A549 (cell line): Measurements from ENCODE around the gene MGMT. TPM values are rescaled to one million over a fixed set of nuclear protein-coding genes. Genes with fewer than 3 reads are reported as not detected.

Source experiments
- ATAC-seq, 2 experiments: fragments of 200-7000 bp in 1 of 2; fragments of >200 bp in 1 of 2; cut with Nextera tagmentation in 1 of 2; cut with Tn5 transposase in 1 of 2; 3 replicates each; pipeline versions ENCODE4 v1.8.0 to v1.9.1; 2018 to 2020; ENCODE audit warnings: mild to moderate bottlenecking in 1 of 2, moderate library complexity in 1 of 2
- CTCF ChIA-PET: fragments of 300-600 bp; sonication (Branson Sonifier 250); formaldehyde crosslinking; extraction: SDS; loops from one replicate; lab custom pipeline; 2021; ENCODE audit warnings: antibody characterized with exemption, inconsistent platforms; lab: Yijun Ruan, JAX
- POLR2A ChIA-PET: fragments of 350-600 bp; formaldehyde crosslinking; extraction: SDS; loops from one replicate; lab custom pipeline; 2021; ENCODE audit warnings: antibody characterized with exemption, inconsistent platforms; lab: Yijun Ruan, JAX
- DNase-seq, 2 experiments: peaks; one replicate each; pipeline versions ENCODE4 v3.0.0 to v3.0.0-alpha.2; 2011 to 2016; ENCODE audit warnings: low read depth in 1 of 2, low spot score in 1 of 2
- FAIRE-seq: peaks from 2 replicates; lab custom pipeline; 2011; peaks lifted over from hg19 to GRCh38; lab: Jason Lieb, UNC
- H3K27ac ChIP-seq, 2 experiments: fragments of >200 bp; sonication (Bioruptor Twin); formaldehyde crosslinking; 3 replicates each; pipeline ENCODE4 v1.5.1; 2016 to 2017
- H3K4me1 ChIP-seq: fragments of >200 bp; sonication (Bioruptor Twin); formaldehyde crosslinking; 3 replicates; pipeline ENCODE4 v1.6.1; 2016
- H3K4me2 ChIP-seq: fragments of >200 bp; sonication (Bioruptor Twin); formaldehyde crosslinking; 3 replicates; pipeline ENCODE4 v1.6.1; 2016
- H3K4me3 ChIP-seq: fragments of >200 bp; sonication (Bioruptor Twin); formaldehyde crosslinking; 3 replicates; pipeline ENCODE4 v1.5.1; 2016
- H3K9me3 ChIP-seq: fragments of >200 bp; sonication (Bioruptor Twin); formaldehyde crosslinking; 3 replicates; pipeline ENCODE4 v1.6.1; 2016
- BCL3 ChIP-seq: fragments of >200 bp; sonication (Bioruptor Twin); formaldehyde crosslinking; IDR thresholded peaks from 3 replicates; pipeline ENCODE4 v1.6.1; 2016
- BHLHE40 ChIP-seq: IDR thresholded peaks from 2 replicates; pipeline ENCODE4 v1.6.1; 2012; ENCODE audit warnings: low read depth, low read length, inconsistent platforms
- CBX2 ChIP-seq: fragments of 200-600 bp; sonication (generic); IDR thresholded peaks from 2 replicates; pipeline ENCODE4 v1.6.1; 2016; ENCODE audit warnings: low read depth, mild to moderate bottlenecking, borderline replicate concordance
- CBX8 ChIP-seq: fragments of 200-600 bp; sonication (generic); IDR thresholded peaks from 2 replicates; pipeline ENCODE4 v1.6.1; 2016
- CHD2 ChIP-seq: fragments of 150-350 bp; IDR thresholded peaks from 2 replicates; pipeline ENCODE4 v1.6.1; 2014; ENCODE audit warnings: low read length; ENCODE audit not compliant: partially characterized antibody
- EP300 ChIP-seq, 2 experiments: fragments of >200 bp; sonication (Bioruptor Twin); formaldehyde crosslinking; IDR thresholded peaks; 2 replicates in 1 of 2; 3 replicates in 1 of 2; pipeline ENCODE4 v1.6.1; 2016 to 2017
- FOSB ChIP-seq: fragments of 250-450 bp; sonication (Bioruptor Pico); IDR thresholded peaks from 2 replicates; pipeline ENCODE4 v1.5.0; 2020; ENCODE audit warnings: mild to moderate bottlenecking, moderate library complexity
- GATA3 ChIP-seq: IDR thresholded peaks from 2 replicates; pipeline ENCODE4 v1.6.1; 2012; ENCODE audit warnings: borderline replicate concordance
- HEYL ChIP-seq: fragments of 250-450 bp; sonication (Bioruptor Pico); IDR thresholded peaks from 2 replicates; pipeline ENCODE4 v1.8.0; 2021; ENCODE audit warnings: mild to moderate bottlenecking, moderate library complexity
- HOXB13 ChIP-seq: fragments of 250-450 bp; sonication (Bioruptor Pico); IDR thresholded peaks from 2 replicates; pipeline ENCODE4 v1.5.0; 2020; ENCODE audit warnings: low read depth, mild to moderate bottlenecking, moderate library complexity
- HOXB5 ChIP-seq: fragments of 250-450 bp; sonication (Bioruptor Pico); IDR thresholded peaks from 2 replicates; pipeline ENCODE4 v1.5.0; 2020; ENCODE audit warnings: mild to moderate bottlenecking, moderate library complexity
- KDM1A ChIP-seq: fragments of 200-600 bp; sonication (generic); IDR thresholded peaks from 2 replicates; pipeline ENCODE4 v1.6.1; 2016; ENCODE audit warnings: low read depth, mild to moderate bottlenecking
- KDM5A ChIP-seq: fragments of 200-600 bp; sonication (generic); IDR thresholded peaks from 2 replicates; pipeline ENCODE4 v1.6.1; 2016; ENCODE audit warnings: antibody characterized with exemption, mild to moderate bottlenecking
- MAFK ChIP-seq: fragments of 450-650 bp; IDR thresholded peaks from 2 replicates; pipeline ENCODE4 v1.6.1; 2014; ENCODE audit not compliant: partially characterized antibody
- NR3C1 ChIP-seq: fragments of >200 bp; sonication (Bioruptor Twin); formaldehyde crosslinking; IDR thresholded peaks from 3 replicates; pipeline ENCODE4 v1.6.1; 2017
- RAD21 ChIP-seq, 2 experiments: fragments of >200 bp in 1 of 2; sonication (Bioruptor Twin) in 1 of 2; formaldehyde crosslinking in 1 of 2; IDR thresholded peaks in 1 of 2; conservative IDR thresholded peaks in 1 of 2; 2 replicates in 1 of 2; 3 replicates in 1 of 2; pipeline ENCODE4 v1.6.1; 2012 to 2018; ENCODE audit warnings: inconsistent platforms in 1 of 2
- RARB ChIP-seq: fragments of 250-450 bp; sonication (Bioruptor Pico); IDR thresholded peaks from 2 replicates; pipeline ENCODE4 v1.8.0; 2021; ENCODE audit warnings: mild to moderate bottlenecking, moderate library complexity
- REST ChIP-seq: fragments of 200-600 bp; sonication (generic); IDR thresholded peaks from 2 replicates; pipeline ENCODE4 v1.6.1; 2016; ENCODE audit warnings: antibody characterized with exemption, mild to moderate bottlenecking, moderate library complexity
- RFX5 ChIP-seq: fragments of 450-650 bp; IDR thresholded peaks from 2 replicates; pipeline ENCODE4 v1.7.1; 2014; ENCODE audit warnings: antibody characterized with exemption, mild to moderate bottlenecking, moderate library complexity
- ZC3H11A ChIP-seq: fragments of 450-650 bp; IDR thresholded peaks from 2 replicates; pipeline ENCODE4 v1.6.1; 2014; ENCODE audit warnings: antibody characterized with exemption, mild to moderate bottlenecking
- ZSCAN20 ChIP-seq: fragments of 250-450 bp; sonication (Bioruptor Pico); IDR thresholded peaks from 2 replicates; pipeline ENCODE4 v1.8.0; 2022; ENCODE audit warnings: mild to moderate bottlenecking, moderate library complexity
- WGBS: methylation state at CpG from one replicate; pipeline ENCODE4 v1.1.6; 2017; ENCODE audit errors: missing lambda C conversion rate; 5-methylcytosine and 5-hydroxymethylcytosine counted together
- polyA plus RNA-seq, 4 experiments: library from polyadenylated mRNA; depleted of rRNA in 3 of 4; stranded (reverse); fragments of >200 nt; fragmentation: RNase III in 1 of 4; extraction: RNeasy Plus Mini Kit Qiagen cat#74134 plus additional on column Dnase treatment in 1 of 4; gene quantifications; 2 replicates in 3 of 4; 3 replicates in 1 of 4; pipeline ENCODE4 v1.2.3, GENCODE V29; 2011 to 2017

MGMT gene
- polyA plus RNA-seq, 2 of the 4 experiments (the other 2 are of a cell fraction) = 4.9 to 5.2 TPM

GRCh38 chr10:129465796-129466702 is 992 bp upstream of the MGMT start:
- Histone ChIP-seq H3K4me2 (peak overlapping the region; percentile 80), H3K27ac (peak overlapping the region; percentile 73 to 89), H3K9me3 (no peaks in the 10 kb centered on the region), H3K4me3 (peak overlapping the region; percentile 42), H3K4me1 (no peaks in the 10 kb centered on the region)
- CTCF ChIA-PET = no interaction called here
- ATAC-seq (peak in 1 of 2 experiments; percentile 20; a peak in 3 of 6 replicates), DNase-seq (no peak), FAIRE-seq (no peak)
- POLR2A ChIA-PET = no interaction called here
- TF ChIP-seq CBX8 (no peak), ZC3H11A (no peak)
- 48% methylated on average over 10 of the region's 21 CpGs for WGBS

GRCh38 chr10:129467359-129468064 is 471 bp downstream of the MGMT start:
- Histone ChIP-seq H3K27ac (peak overlapping the region; percentile 71 to 84), H3K9me3 (no peaks in the 10 kb centered on the region), H3K4me2 (peak overlapping the region; percentile 70), H3K4me3 (peak overlapping the region; percentile 61), H3K4me1 (no peaks in the 10 kb centered on the region)
- DNase-seq (no peak), FAIRE-seq (no peak), ATAC-seq (peak; percentile 32 to 42; a peak in 4 of 6 replicates)
- no peak for TF ChIP-seq EP300 (IDR thresholded peaks at IDR 0.05)
- TF ChIP-seq CBX2 = no peak
- TF ChIP-seq KDM5A = no peak
- POLR2A ChIA-PET = no interaction called here
- 51% methylated on average over 22 of the region's 25 CpGs for WGBS
- CTCF ChIA-PET = no interaction called here

GRCh38 chr10:129468187-129468586 is 1.1 kb downstream of the MGMT start:
- DNase-seq = no peak
- ATAC-seq = no peak
- no peak for TF ChIP-seq GATA3
- no peak for TF ChIP-seq HOXB5
- no peak for TF ChIP-seq HEYL (CRISPR knock-in tag)
- no peak for TF ChIP-seq KDM1A
- no peak for TF ChIP-seq ZSCAN20
- TF ChIP-seq ZC3H11A = no peak
- no peak for TF ChIP-seq CHD2
- TF ChIP-seq MAFK = no peak
- TF ChIP-seq NR3C1 = no peak
- no peak for TF ChIP-seq RFX5
- no peak for TF ChIP-seq FOSB
- no peak for TF ChIP-seq BHLHE40
- no peak for TF ChIP-seq RAD21 (conservative IDR thresholded peaks at IDR 0.05 in 1 of 2, IDR thresholded peaks at IDR 0.05 in 1 of 2)
- H3K9me3 ChIP-seq = no peaks in the 10 kb centered on the region
- CTCF ChIA-PET = no interaction called here
- H3K4me2 ChIP-seq = no peak overlapping the region
- no peaks in the 10 kb centered on the region for H3K4me1 ChIP-seq
- H3K4me3 ChIP-seq = no peak overlapping the region
- POLR2A ChIA-PET = no interaction called here
- 60% methylated on average over 9 of the region's 9 CpGs for WGBS
- FAIRE-seq = no peak
- H3K27ac ChIP-seq = no peak overlapping the region

- CTCF ChIA-PET = no interaction called here
- FAIRE-seq (no peak), DNase-seq (no peak), ATAC-seq (no peak)
- no peaks in the 10 kb centered on the region for H3K9me3 ChIP-seq
- H3K4me2 ChIP-seq = no peak overlapping the region
- H3K4me3 ChIP-seq = no peak overlapping the region
- WGBS = 35% methylated on average over 11 of the region's 11 CpGs
- POLR2A ChIA-PET = no interaction called here
- TF ChIP-seq REST (no peak), CBX8 (no peak), RFX5 (no peak), MAFK (no peak), BCL3 (no peak), RARB (CRISPR knock-in tag) (no peak), HOXB5 (no peak), HOXB13 (CRISPR knock-in tag) (no peak), GATA3 (no peak), FOSB (no peak)
- H3K27ac ChIP-seq = no peak overlapping the region
- H3K4me1 ChIP-seq = no peaks in the 10 kb centered on the region
These were observed 3.2 kb downstream of the MGMT start for GRCh38 chr10:129470103-129470851.
